CD4-positive, alpha-beta T cell treated with Interleukin-17A for 1 hour (primary cell): Measurements from ENCODE around the gene FDPS.
"Not testable (repeated sequence)": the region's sequence is repeated elsewhere in the genome, so short reads cannot be mapped to it uniquely, and the experiment has no call there.

Experiments
- DNase-seq: peaks from one replicate; pipeline ENCODE4 v3.0.0-alpha.2; 2020

The FDPS gene

DNA sequence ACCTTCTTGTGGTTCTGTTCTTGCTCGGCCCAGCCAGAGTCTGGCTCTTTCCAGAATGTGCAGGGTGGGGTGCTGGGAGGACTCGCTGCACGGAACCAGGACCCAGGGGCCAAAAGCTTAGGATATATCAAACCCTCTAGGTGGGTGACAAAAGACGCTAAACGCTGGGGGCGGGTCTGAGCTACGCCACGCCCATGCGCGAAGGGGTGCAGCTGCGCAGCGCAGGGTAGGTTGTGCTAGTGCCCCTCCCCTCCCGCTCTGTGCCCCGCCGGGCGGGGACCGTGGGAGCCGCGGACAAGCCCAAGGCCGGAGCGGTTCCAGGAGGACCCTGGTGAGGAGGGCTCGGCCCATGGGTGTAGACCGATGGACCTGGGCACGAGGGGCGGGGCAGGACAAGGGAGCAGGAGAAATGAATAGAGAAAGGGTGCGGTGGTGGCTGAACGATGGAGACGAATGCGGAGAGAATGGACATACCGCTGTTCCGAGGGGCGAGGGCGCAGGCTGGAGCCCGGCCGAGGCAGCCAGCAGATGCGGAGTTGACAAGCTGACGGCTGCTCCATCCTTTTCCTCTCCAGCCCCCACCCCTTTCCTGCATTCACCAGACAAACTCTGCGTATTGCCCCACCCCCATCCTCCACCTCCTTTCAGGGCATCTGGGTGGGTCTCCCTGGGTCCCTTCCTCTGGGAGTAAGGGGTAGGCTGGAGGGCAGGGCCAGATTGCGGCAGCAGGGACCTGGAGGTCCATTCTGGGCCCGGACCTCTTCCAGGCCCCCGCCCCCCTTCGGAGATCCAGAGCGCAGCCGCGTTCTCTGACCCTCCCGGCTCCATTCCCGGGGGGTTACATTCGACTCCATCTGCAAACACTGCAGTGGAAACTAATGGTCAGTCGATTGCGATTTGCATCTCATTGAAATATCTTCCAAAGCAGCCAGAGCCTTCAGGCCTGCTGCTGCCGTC, 12.3 kb downstream of the FDPS start, which contains the start of gene RUSC1:
RUSC1 (plus strand) TSS at position 234 of the 957 bp plus-strand sequence. CDS start 880 bp downstream, outside the sequence.
- DNase-seq: peak; percentile 73

DNA sequence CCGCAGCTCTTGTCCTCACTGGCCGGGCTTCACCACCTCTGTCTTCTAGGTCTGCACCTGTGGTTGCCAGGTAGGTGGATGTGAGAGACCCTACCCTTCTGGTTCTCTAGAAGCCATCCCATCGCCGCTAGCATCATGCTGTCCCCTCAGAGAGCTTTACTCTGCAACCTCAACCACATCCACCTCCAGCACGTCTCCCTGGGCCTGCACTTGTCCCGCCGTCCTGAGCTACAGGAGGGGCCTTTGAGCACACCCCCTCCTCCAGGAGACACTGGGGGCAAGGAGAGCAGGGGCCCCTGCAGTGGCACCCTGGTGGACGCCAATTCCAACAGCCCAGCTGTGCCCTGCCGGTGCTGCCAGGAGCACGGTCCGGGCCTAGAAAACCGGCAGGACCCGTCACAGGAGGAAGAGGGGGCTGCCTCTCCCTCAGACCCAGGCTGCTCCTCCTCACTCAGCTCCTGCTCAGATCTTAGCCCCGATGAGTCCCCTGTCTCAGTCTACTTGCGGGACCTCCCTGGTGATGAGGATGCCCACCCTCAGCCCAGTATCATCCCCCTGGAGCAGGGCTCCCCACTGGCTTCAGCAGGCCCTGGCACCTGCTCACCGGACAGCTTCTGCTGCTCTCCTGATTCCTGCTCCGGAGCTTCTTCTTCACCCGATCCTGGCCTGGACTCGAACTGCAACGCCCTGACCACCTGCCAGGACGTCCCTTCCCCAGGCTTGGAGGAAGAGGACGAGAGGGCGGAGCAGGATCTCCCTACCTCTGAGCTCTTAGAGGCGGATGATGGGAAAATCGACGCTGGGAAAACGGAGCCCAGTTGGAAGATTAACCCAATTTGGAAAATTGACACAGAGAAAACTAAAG, 13.2 kb downstream of the FDPS start:
- DNase-seq: no peak

DNA sequence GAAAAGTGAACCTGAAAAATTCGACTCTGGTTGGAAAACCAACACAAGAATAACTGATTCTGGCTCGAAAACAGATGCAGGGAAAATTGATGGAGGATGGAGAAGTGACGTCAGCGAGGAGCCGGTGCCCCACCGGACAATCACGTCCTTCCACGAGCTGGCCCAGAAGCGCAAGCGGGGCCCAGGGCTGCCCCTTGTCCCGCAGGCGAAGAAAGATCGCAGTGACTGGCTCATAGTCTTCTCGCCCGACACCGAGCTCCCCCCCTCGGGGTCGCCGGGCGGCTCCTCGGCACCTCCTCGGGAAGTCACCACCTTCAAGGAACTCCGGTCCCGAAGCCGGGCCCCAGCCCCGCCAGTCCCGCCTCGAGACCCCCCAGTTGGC, 13.9 kb downstream of the FDPS start:
- DNase-seq: no peak

DNA sequence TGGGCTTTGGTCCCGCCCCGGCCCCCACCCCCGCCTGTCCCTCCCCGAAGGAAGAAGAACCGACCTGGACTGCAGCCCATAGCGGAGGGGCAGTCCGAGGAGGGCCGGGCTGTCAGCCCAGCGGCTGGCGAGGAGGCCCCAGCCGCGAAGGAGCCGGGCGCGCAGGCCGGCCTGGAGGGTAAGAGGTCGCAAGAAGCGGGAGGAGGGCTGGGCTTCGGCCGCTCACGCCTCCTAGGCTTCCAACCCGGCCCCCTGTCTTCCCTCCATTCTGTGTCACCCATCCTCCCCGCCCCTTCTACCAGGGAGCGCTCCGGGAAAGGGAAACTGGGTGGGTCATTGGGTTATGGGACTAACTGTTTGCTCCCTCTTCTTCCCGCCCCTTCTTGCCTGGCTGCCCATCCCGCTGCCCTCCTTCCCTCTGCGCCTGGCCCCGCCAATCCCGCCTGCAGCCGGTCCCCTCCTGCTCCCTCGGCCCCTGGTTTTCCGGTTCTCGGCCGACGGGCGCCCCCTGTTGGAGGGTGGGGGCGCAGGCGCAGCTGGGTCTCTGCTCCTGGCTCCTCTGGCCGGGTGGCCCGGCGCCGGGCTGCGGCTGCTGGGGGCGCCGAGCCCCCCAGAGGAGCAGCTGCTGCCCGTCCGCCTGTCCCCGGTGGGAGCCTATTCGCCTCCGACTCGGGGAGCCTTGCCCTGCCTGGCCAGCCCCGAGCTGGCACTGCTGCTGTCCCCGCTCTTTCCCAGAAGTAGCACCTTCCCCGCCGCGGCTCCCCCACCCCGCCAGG, 14.5 kb downstream of the FDPS start:
- peak; percentile 84 for DNase-seq

DNA sequence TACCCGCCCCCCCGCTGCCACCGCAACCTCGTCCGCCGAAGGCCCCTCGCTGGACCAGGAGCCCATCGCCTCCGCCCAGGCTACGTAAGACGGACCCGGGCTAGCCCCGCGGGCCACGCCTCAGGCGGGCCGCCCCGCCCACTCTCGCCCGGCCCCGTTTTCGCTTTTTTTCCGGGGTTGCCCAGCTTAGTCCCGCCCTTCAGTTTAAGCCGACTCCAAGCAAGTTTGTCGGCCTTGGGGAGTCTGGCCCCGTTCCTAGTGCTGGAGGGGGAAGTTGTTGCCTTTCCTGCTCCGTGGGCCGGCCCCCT, 15.0 kb downstream of the FDPS start:
- DNase-seq: peak; percentile 88

DNA sequence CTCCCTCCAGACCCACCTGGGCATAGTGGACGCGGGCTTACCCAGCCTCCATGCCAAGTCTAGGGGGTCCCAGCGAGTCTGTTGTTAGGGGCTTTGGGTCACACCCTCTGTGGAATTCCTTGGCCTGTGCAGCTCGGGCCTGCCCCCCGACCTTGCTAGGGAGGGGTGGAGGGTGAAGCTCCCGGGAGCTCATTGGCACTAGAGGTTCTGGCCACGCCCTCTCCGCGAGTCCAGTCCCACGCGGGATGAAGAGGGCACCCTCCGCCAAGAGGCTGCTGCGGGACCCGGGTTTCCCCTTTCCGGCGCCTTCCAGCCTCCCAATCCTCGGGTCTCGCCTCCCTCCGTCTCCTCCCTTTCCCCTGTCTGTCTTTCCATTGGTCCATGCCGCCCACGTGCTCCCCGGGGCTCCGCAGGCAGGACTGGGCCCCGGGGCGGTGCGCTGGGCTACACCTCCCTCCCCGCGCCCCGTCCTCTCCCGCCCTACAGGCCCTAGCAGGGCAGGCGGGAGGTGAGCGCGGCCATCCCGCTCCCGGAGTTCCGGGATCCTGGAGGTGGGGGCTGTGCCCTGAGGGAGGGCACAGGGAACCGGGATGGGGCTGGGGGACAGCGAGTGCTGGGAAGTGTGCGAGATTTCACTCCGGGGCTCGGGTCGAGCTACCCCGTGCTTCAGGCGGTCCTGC, 15.5 kb downstream of the FDPS start:
- DNase-seq: peak; percentile 92

DNA sequence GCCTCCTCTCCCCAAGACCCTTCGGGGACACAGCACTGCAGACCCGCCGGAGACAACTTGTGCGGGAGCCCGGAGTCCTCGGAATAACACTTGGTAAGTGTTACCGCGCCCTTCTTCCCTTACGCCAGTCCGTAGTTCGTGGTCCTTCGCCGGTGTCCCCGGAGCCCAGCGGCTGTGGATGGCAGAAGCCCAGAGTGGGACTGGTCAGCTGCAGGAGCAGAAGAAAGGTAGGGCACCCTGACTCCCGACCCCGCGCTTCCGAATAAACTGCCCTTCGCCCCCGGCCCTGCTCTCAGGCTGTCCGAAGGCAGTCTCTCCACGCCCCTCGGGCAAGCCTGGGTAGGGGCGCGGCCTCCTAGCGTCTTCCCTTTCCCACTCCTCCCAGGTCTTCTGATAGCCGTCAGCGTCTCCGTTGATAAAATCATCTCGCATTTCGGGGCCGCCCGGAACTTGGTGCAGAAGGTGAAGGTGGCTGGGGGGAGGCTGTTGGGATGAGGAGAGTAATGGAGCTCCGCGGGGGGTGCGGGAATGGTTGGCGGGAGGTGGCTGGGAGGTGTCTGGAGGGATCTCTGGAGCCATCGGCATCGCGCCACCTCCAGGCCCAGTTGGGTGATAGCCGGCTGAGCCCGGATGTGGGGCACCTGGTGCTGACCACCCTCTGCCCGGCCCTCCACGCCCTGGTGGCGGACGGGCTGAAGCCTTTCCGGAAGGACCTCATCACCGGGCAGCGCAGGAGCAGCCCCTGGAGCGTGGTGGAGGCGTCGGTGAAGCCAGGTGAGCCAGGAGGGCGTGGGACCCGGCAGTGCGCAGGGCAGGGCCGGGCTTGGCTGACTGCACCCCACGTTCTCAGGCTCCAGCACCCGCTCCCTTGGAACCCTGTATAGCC, 16.3 kb downstream of the FDPS start:
- DNase-seq: no peak

DNA sequence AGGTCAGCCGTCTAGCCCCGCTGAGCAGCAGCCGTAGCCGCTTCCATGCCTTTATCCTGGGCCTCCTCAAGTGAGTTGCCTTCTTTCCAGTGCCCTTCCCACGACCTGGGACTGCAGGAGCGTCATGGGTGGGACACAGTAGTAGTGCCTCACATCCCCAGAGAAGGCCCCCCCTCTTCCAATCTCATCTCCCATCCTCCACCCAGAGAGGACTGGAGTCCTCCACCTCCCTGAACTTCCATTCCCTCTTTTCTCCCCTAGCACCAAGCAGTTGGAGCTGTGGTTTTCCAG, 16.9 kb downstream of the FDPS start:
- DNase-seq: no peak

DNA sequence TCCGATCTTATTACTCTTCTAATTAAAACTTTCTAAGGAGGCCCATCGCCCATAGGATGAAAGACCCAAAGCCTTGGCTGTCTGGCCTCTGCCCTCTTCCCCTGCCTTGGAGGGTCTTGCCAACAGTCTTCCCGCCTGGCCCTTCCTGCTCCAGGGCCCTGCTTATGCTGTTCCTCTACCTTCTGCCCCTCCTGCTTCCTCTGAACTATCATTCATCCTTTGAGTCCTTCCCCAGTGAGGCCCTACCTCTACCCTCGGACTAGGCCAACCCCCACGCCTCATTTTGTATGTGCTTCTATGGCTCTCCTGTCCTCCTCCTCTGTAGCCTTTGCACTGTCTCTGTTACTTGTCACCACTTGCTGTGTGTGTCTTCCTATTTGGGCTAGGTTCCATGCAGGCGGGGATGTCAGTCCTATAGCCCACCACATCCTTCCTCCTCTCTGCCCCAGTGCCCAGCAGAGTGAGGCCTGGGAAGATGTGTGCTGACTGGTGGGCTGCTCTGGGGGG, 17.4 kb downstream of the FDPS start:
- DNase-seq: no peak

DNA sequence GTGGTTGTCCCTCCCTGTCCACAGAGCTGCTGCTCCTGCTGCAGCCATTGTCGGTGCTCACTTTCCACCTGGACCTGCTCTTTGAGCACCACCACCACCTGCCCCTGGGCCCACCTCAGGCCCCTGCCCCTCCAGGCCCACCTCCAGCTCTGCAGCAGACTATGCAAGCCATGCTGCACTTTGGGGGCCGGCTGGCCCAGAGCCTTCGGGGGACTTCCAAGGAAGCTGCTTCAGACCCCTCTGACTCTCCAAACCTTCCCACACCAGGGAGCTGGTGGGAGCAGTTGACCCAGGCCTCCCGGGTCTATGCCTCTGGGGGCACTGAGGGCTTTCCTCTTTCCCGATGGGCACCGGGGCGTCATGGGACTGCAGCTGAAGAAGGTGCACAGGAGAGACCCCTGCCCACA, 18.0 kb downstream of the FDPS start:
- DNase-seq: no peak

DNA sequence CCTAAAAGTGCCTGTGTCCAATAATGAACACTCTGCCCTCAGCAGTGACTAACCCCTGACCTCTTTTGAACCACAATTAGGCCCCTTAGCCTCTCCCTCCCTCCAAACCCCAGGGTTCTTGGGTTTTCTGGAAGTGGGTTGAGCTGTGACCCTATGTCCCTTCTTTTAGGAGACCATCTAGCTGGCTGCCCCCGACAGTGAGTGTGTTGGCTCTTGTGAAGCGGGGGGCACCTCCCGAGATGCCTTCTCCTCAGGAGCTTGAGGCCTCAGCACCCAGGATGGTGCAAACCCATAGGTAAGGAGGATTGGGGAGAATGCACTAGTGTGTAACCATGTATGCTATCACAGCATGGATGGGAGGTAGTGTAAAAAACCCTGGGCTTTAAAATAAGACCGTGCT, 19.3 kb downstream of the FDPS start:
- DNase-seq: no peak

DNA sequence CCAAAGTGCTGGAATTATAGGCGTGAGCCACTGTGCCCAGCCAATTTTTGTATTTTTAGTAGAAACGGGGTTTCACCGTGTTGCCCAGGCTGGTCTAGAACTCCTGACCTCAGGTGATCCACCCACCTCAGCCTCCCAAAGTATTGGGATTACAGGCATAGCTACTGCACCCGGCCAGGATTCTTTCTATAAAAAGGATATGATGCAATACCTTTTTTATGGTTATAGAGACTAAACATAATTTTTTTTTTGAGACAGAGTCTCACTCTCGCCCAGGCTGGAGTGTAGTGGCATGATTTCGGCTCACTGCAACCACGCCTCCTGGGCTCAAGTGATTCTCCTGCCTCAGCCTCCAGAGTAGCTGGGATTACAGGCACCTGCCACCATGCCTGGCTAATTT, 20.2 kb downstream of the FDPS start:
- DNase-seq: not testable (repeated sequence)

DNA sequence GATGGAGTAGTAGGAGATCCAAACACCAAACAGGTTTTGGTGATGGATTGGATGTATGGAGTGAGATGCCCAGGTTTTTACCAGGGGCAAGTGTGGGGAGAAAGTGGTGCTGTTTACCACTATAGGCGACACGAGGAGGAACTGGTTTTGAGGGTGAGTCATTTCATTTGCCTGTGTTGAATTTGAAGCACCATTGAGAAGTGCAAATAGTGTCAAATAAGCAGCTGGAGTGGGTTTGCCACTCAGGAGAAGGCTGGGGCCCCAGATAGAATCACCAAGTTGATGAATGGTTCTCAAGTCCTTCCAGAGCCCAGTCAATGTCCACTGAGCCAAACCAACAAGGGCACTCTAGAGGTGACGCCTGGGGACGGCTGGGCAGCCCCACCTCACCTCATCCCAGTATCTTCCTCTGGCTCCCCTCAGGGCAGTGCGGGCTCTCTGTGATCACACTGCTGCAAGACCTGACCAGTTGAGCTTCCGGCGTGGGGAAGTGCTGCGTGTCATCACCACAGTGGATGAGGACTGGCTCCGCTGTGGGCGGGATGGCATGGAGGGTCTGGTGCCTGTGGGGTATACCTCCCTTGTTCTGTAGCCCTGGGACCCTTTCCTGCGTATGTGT, 21.4 kb downstream of the FDPS start:
- DNase-seq: no peak

DNA sequence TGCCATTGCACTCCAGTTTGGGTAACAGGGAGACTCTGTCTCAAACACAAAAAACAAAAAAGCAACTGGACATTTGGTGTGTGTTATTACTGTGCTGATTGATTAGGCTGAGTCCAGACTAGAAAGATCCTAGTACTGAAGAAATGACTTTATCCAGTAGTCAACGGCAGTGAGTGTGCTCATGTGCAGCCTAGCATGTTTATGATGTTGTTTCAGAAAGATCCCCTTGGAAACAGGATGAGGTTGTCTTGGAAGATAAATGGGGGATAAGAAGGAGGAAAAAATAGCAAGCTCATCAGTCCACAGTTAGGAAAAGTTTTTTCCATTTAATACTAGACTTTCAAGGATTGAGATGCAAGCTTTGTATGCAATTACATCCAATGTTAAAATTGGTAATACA, 26.3 kb downstream of the FDPS start:
- DNase-seq: no peak

DNA sequence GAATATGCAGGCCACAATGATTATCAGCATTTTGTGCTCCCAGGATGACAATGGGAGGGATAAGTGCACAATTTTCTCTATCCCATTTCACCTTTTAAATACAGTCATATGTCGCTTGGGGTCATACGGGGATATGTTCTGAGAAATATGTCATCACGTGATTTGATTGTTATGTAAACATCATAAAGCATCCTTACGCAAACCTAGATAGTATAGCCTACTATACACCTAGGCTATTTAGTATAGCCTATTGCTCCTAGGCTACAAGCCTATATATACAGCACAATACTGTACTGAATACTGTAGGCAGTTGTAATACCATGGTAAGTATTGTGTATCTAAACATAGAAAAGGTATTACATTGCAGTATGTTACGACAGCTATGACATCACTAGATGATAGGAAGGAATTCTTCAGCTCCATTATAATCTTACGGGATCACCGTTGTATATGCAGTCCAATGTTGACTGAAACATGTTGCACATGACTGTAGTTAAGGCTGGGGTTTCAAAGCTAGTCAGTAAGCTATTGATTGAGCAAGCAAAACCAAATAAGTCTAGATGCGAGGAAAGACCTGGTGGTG, 30.9 kb downstream of the FDPS start:
- no peak for DNase-seq

DNA sequence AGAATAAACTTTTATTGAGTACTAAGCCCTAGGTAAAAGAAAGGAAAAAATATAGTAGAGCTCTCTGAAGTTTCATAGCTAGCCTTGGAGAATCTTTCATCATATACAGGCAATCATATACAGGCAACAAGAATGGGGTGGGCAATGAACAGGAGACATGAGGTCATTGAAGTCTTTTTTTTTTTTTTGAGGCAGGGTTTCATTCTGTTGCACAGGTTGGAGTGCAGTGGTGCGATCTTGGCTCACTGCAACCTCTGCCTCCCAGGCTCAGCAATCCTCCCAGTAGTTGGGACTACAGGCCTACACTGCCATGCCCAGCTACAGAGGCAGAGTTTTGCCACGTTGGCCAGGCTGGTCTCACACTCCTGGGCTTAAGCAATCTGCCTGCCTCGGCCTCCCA, 34.2 kb downstream of the FDPS start:
- DNase-seq: no peak

DNA sequence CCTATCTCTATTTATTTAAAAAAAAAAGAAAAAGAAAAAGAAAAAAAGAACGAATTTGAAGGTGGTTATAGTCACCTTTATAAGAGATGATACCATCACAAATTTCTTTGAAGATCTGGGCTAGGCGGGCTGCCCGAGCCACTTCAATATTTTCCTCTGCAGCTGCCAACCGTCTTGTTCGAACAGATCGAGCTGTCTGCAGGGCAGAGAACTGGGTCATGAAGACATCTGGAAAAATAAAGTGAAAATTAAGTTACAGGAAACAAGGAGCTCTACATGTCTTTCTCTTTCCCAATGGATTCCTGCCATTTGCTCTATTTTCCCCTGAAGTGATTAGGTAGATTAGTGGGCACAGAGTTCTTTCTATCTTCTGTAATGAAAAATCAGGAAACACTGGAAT, 44.0 kb downstream of the FDPS start:
- no peak for DNase-seq

DNA sequence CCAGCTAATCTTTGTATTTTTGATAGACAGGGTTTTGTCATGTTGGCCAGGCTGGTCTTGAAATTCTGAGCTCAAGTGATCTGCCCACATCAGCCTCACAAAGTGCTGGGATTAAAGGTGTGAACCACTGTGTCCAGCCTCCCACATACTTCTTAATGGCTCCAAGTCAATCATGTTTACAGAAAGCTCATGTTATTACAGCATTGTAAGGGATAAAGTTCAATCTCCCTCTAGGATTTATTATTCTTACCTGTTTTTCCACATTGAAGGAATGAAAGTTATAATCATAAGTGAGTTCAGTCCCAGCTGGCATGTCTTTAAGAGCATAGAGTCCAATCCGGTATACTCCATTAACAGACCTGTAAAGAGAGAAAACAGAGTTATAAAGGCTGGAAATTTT, 51.4 kb downstream of the FDPS start:
- DNase-seq: no peak
